MM.1S (cell line): ENCODE data around the gene AMOTL2.

Source experiments
- EZH2 ChIP-seq: fragments of 300-600 bp; sonication (generic); optimal IDR thresholded peaks from 2 replicates; pipeline ENCODE3; 2017; ENCODE audit warnings: low read depth, mild to moderate bottlenecking, antibody characterized with exemption, low read length, mixed read lengths
- EZH2phosphoT487 ChIP-seq: fragments of 300-600 bp; sonication (generic); IDR thresholded peaks from 2 replicates; pipeline ENCODE4 v1.6.1; 2018; ENCODE audit warnings: antibody characterized with exemption, low read length
- TF ChIP-seq, protein P1 (sequence below): fragments of 300-600 bp; sonication (generic); IDR thresholded peaks from 2 replicates; pipeline ENCODE4 v1.5.1; 2016; ENCODE audit warnings: antibody characterized with exemption, low read length, mixed read lengths

- TF ChIP-seq, protein P1, sequence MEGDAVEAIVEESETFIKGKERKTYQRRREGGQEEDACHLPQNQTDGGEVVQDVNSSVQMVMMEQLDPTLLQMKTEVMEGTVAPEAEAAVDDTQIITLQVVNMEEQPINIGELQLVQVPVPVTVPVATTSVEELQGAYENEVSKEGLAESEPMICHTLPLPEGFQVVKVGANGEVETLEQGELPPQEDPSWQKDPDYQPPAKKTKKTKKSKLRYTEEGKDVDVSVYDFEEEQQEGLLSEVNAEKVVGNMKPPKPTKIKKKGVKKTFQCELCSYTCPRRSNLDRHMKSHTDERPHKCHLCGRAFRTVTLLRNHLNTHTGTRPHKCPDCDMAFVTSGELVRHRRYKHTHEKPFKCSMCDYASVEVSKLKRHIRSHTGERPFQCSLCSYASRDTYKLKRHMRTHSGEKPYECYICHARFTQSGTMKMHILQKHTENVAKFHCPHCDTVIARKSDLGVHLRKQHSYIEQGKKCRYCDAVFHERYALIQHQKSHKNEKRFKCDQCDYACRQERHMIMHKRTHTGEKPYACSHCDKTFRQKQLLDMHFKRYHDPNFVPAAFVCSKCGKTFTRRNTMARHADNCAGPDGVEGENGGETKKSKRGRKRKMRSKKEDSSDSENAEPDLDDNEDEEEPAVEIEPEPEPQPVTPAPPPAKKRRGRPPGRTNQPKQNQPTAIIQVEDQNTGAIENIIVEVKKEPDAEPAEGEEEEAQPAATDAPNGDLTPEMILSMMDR: no peak
- no peak for TF ChIP-seq EZH2phosphoT487
- no peak for TF ChIP-seq EZH2
Observed at GRCh38 chr3:134357261-134357913, 16.9 kb downstream of the AMOTL2 start.
